CD4-positive, alpha-beta T cell (primary cell): ENCODE measurements around the gene FAM180A. TPM values are rescaled to one million over a fixed set of nuclear protein-coding genes. Genes with fewer than 3 reads are reported as not detected.

Experiments
- ATAC-seq: fragments of 200-7000 bp; cut with Tn5 transposase; one replicate; pipeline ENCODE4 v1.10.0; 2022; ENCODE audit warnings: mild to moderate bottlenecking; ENCODE audit not compliant: poor library complexity
- CTCF ChIA-PET: fragments of 350-600 bp; sonication (Branson Sonifier 250); formaldehyde crosslinking; loops from one replicate; lab custom pipeline; 2021; ENCODE audit warnings: antibody characterized with exemption, inconsistent platforms; lab: Charles Lee
- POLR2A ChIA-PET: fragments of 350-600 bp; sonication (Branson Sonifier 250); formaldehyde crosslinking; loops from one replicate; lab custom pipeline; 2021; ENCODE audit warnings: antibody characterized with exemption, inconsistent platforms; lab: Charles Lee
- DNase-seq, 14 experiments: peaks; one replicate each; pipeline ENCODE4 v3.0.0-alpha.2; 2013 to 2020; ENCODE audit warnings: mixed read lengths in 2 of 14
- H3K27ac ChIP-seq, 2 donors: one replicate each; pipeline versions ENCODE4 v1.5.1 to v1.7.0; 2013; ENCODE audit warnings: low read length in 2 of 2, low read depth in 1 of 2, mild to moderate bottlenecking in 1 of 2
- H3K27me3 ChIP-seq, 2 experiments: 1 replicate in 1 of 2; 2 replicates in 1 of 2; pipeline versions ENCODE4 v1.6.1 to v1.7.0; 2013; ENCODE audit warnings: low read length in 2 of 2, control low read depth in 1 of 2, mild to moderate bottlenecking in 1 of 2, moderate library complexity in 1 of 2; ENCODE audit not compliant: insufficient read depth in 2 of 2, control insufficient read depth in 1 of 2
- H3K36me3 ChIP-seq: one replicate; pipeline ENCODE4 v1.6.1; 2013; ENCODE audit warnings: low read length, control low read depth; ENCODE audit not compliant: insufficient read depth
- H3K4me1 ChIP-seq: one replicate; pipeline ENCODE4 v1.6.1; 2013; ENCODE audit warnings: low read length, control low read depth; ENCODE audit not compliant: insufficient read depth
- H3K4me3 ChIP-seq: one replicate; pipeline ENCODE4 v1.5.1; 2013; ENCODE audit warnings: mild to moderate bottlenecking, low read length, moderate library complexity
- H3K9me3 ChIP-seq, 2 experiments: 1 replicate in 1 of 2; 2 replicates in 1 of 2; pipeline versions ENCODE4 v1.6.1 to v1.7.0; 2013; ENCODE audit warnings: low read length in 2 of 2, mild to moderate bottlenecking in 2 of 2, control low read depth in 1 of 2, moderate library complexity in 1 of 2; ENCODE audit not compliant: control insufficient read depth in 1 of 2, insufficient read depth in 1 of 2
- H3K27ac Mint-ChIP-seq: one replicate; pipeline ENCODE4 v1.8.0; 2020; ENCODE audit warnings: mixed read lengths
- H3K27me3 Mint-ChIP-seq: one replicate; pipeline ENCODE4 v1.8.0; 2021; ENCODE audit warnings: mixed read lengths
- H3K36me3 Mint-ChIP-seq: one replicate; pipeline ENCODE4 v1.8.0; 2021; ENCODE audit warnings: low read depth, mixed read lengths
- H3K4me1 Mint-ChIP-seq: one replicate; pipeline ENCODE4 v1.8.0; 2021; ENCODE audit warnings: low read depth, mixed read lengths
- H3K4me3 Mint-ChIP-seq: one replicate; pipeline ENCODE4 v1.8.0; 2020; ENCODE audit warnings: mild to moderate bottlenecking, mixed read lengths
- H3K9me3 Mint-ChIP-seq: one replicate; pipeline ENCODE4 v1.8.0; 2020; ENCODE audit warnings: mixed read lengths
- CTCF ChIP-seq: fragments of 200-600 bp; IDR thresholded peaks from one replicate; pipeline ENCODE4 v1.8.0; 2022; ENCODE audit warnings: antibody characterized with exemption, mild to moderate bottlenecking
- intact Hi-C, 2 experiments: fragments of 100-400 bp; cut with DNase I in 1 of 2; cut with micrococcal nuclease in 1 of 2; formaldehyde crosslinking; loops; one replicate each; pipeline versions ENCODE4 v1.15.1 to v1.9.0; 2023 to 2025; cut with DNase I, micrococcal nuclease
- total RNA-seq, 174 experiments: library from RNA in 2 of 174; stranded (reverse) in 2 of 174; gene quantifications; one replicate each; pipeline ENCODE4 v1.2.3 and lab custom pipeline; 2021 to 2026

FAM180A gene
- total RNA-seq, 2 experiments from 2014 or later: not detected

GRCh38 chr7:135774284-135774683 is 25.7 kb upstream of the FAM180A start:
- Histone ChIP-seq H3K27ac (no peak overlapping the region), H3K9me3 (no peaks in the 10 kb centered on the region), H3K27me3 (peaks cover 0 to 3% of the 10 kb centered on the region in 2 experiments), H3K4me3 (no peak overlapping the region), H3K36me3 (no peaks in the 10 kb centered on the region), H3K4me1 (no peaks in the 10 kb centered on the region)
- Mint-ChIP-seq H3K4me1 (no peaks in the 10 kb centered on the region), H3K9me3 (no peaks in the 10 kb centered on the region), H3K36me3 (no peaks in the 10 kb centered on the region), H3K27me3 (peaks cover 20% of the 10 kb centered on the region), H3K27ac (no peak overlapping the region), H3K4me3 (no peak overlapping the region)
- intact Hi-C loops: no loop called here
- no peak for TF ChIP-seq CTCF
- ChIA-PET POLR2A (no interaction called here), CTCF (no interaction called here)
- no peak for ATAC-seq
- DNase-seq: no peak

- no peak for ATAC-seq
- H3K4me3 ChIP-seq: no peak overlapping the region
- no peaks in the 10 kb centered on the region for H3K4me1 Mint-ChIP-seq
- no peaks in the 10 kb centered on the region for H3K36me3 Mint-ChIP-seq
- H3K27ac ChIP-seq: no peak overlapping the region
- DNase-seq: no peak
- POLR2A ChIA-PET: no interaction called here
- H3K9me3 Mint-ChIP-seq: no peaks in the 10 kb centered on the region
- CTCF ChIA-PET: no interaction called here
- no peak overlapping the region for H3K4me3 Mint-ChIP-seq
- H3K4me1 ChIP-seq: no peaks in the 10 kb centered on the region
- H3K9me3 ChIP-seq: no peaks in the 10 kb centered on the region
- H3K36me3 ChIP-seq: no peaks in the 10 kb centered on the region
- TF ChIP-seq CTCF: no peak
- no peak overlapping the region for H3K27ac Mint-ChIP-seq
- H3K27me3 Mint-ChIP-seq: peaks cover 18% of the 10 kb centered on the region
- intact Hi-C loops: no loop called here
- peaks cover 0 to 3% of the 10 kb centered on the region in 2 experiments for H3K27me3 ChIP-seq
Observed at GRCh38 chr7:135773464-135773863, 24.9 kb upstream of the FAM180A start.

DNA sequence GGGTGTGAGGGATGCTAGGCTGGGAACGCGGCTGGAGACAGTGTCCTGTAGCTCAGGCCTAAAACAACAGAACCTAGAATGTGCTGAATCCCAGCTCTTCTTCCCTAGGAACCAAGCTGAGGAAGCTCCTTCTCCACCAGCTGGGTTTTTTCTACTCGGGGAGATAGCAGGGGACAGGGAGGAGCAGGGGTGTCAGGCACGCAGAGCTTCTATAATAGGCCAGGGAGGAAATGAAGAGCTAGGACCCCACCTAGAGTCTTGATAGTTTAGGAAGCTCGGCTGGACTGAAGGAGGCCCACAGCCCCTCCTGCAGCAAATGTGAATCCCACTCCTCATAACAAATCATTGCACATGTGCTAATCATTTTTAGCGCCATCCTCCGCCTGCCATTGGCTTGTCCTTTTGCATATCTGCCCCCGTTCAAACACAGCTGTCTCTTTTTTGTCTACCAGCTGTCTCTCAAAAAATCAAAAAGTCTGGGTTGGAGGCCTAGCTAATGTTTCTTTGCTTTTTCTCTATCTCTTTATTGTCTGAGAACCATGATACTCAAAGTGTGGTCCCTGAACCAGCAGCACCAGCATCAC is 24.1 kb upstream of the FAM180A start:
- Histone ChIP-seq H3K4me1 (no peaks in the 10 kb centered on the region), H3K4me3 (no peak overlapping the region), H3K27ac (no peak overlapping the region), H3K9me3 (no peaks in the 10 kb centered on the region), H3K36me3 (no peaks in the 10 kb centered on the region), H3K27me3 (peaks cover 0 to 3% of the 10 kb centered on the region in 2 experiments)
- Mint-ChIP-seq H3K27me3 (peaks cover 18% of the 10 kb centered on the region), H3K4me1 (no peaks in the 10 kb centered on the region), H3K4me3 (no peak overlapping the region), H3K9me3 (no peaks in the 10 kb centered on the region), H3K27ac (no peak overlapping the region), H3K36me3 (no peaks in the 10 kb centered on the region)
- CTCF ChIA-PET: interaction anchor here (1.0 kb wide), 1 partner anchor 12 kb away, joined by 3 read pairs; no protein-coding TSS in a partner anchor
- ATAC-seq: no peak
- POLR2A ChIA-PET: no interaction called here
- intact Hi-C loops: no loop called here
- DNase-seq: no peak
- no peak for TF ChIP-seq CTCF
